Measurements from ENCODE around the gene MBTD1.
A peak's percentile ranks its signal among the peaks of the same experiment; 100 is the strongest.
"Not testable (repeated sequence)": the region's sequence is repeated elsewhere in the genome, so short reads cannot be mapped to it uniquely, and the experiment has no call there.

The MBTD1 gene

GRCh38 chr17:51188271-51188833 lies 71.5 kb downstream of the MBTD1 start:
- no peak for DNase-seq (ENCODE audit: low spot score)

GRCh38 chr17:51185763-51186332 lies 74.0 kb downstream of the MBTD1 start:
- no peak for DNase-seq (ENCODE audit: low spot score)

GRCh38 chr17:51184124-51184523 lies 75.7 kb downstream of the MBTD1 start:
- DNase-seq (ENCODE audit: low spot score) = no peak

GRCh38 chr17:51180486-51180885 lies 79.4 kb downstream of the MBTD1 start:
- no peak for DNase-seq (ENCODE audit: low spot score)

GRCh38 chr17:51172030-51172429 lies 87.8 kb downstream of the MBTD1 start:
- DNase-seq (ENCODE audit: low spot score) = not testable (repeated sequence)

- DNase-seq (ENCODE audit: low spot score) = no peak
Observed at GRCh38 chr17:51170736-51171135, 89.1 kb downstream of the MBTD1 start.

- DNase-seq (ENCODE audit: low spot score) = no peak
Observed at GRCh38 chr17:51169340-51169739, 90.5 kb downstream of the MBTD1 start.

- peak; percentile 99 for DNase-seq (ENCODE audit: low spot score)
Observed at GRCh38 chr17:51166987-51167931, 92.6 kb downstream of the MBTD1 start.

- peak; percentile 98 for DNase-seq (ENCODE audit: low spot score)
Observed at GRCh38 chr17:51166198-51166986, 93.5 kb downstream of the MBTD1 start, which contains the start of gene NME2. Gene NME2 (plus strand): TSS chr17:51166411. CDS start chr17:51166831, 420 bp downstream.

- no peak for DNase-seq (ENCODE audit: low spot score)
Observed at GRCh38 chr17:51165680-51166197, 94.1 kb downstream of the MBTD1 start.

GRCh38 chr17:51164911-51165679 lies 94.8 kb downstream of the MBTD1 start:
- no peak for DNase-seq (ENCODE audit: low spot score)

GRCh38 chr17:51161541-51161940 lies 98.3 kb downstream of the MBTD1 start:
- DNase-seq (ENCODE audit: low spot score) = no peak

GRCh38 chr17:51159604-51160003 lies 100.2 kb downstream of the MBTD1 start:
- no peak for DNase-seq (ENCODE audit: low spot score)

GRCh38 chr17:51155416-51155815 lies 104.4 kb downstream of the MBTD1 start:
- no peak for DNase-seq (ENCODE audit: low spot score)

- no peak for DNase-seq (ENCODE audit: low spot score)
Observed at GRCh38 chr17:51154176-51154575, 105.7 kb downstream of the MBTD1 start.

GRCh38 chr17:51153210-51154072 lies 106.4 kb downstream of the MBTD1 start, which contains the start of gene NME1:
Gene NME1 (plus strand): TSS chr17:51153559. CDS start chr17:51155655, 2,096 bp downstream.
- peak; percentile 97 for DNase-seq (ENCODE audit: low spot score)

- DNase-seq (ENCODE audit: low spot score) = peak; percentile 58
Observed at GRCh38 chr17:51152766-51153209, 107.1 kb downstream of the MBTD1 start.

GRCh38 chr17:51150932-51151331 lies 108.9 kb downstream of the MBTD1 start:
- no peak for DNase-seq (ENCODE audit: low spot score)

GRCh38 chr17:51149163-51149562 lies 110.7 kb downstream of the MBTD1 start:
- DNase-seq (ENCODE audit: low spot score) = no peak

- DNase-seq (ENCODE audit: low spot score) = no peak
Observed at GRCh38 chr17:51147650-51148049, 112.2 kb downstream of the MBTD1 start.
